Muscle layer of colon (tissue), 2 donors: Measurements from ENCODE around the gene KRTAP2-4.
"Not testable (repeated sequence)": the region's sequence is repeated elsewhere in the genome, so short reads cannot be mapped to it uniquely, and the experiment has no call there.

Experiments
- H3K27ac ChIP-seq: one replicate; pipeline ENCODE4 v1.7.0; 2013; ENCODE audit warnings: low read depth, mild to moderate bottlenecking, low read length, moderate library complexity
- H3K27me3 ChIP-seq, 2 donors: one replicate each; pipeline ENCODE4 v1.7.0; 2013; ENCODE audit warnings: low read length in 2 of 2, mild to moderate bottlenecking in 2 of 2; ENCODE audit not compliant: insufficient read depth in 2 of 2, control insufficient read depth in 1 of 2
- H3K36me3 ChIP-seq: one replicate; pipeline ENCODE4 v1.7.0; 2013; ENCODE audit warnings: mild to moderate bottlenecking, low read length; ENCODE audit not compliant: insufficient read depth
- H3K4me1 ChIP-seq: one replicate; pipeline ENCODE4 v1.7.0; 2013; ENCODE audit warnings: mild to moderate bottlenecking, low read length; ENCODE audit not compliant: insufficient read depth
- H3K4me3 ChIP-seq, 2 donors: one replicate each; pipeline ENCODE4 v1.7.0; 2013; ENCODE audit warnings: low read length in 2 of 2, low read depth in 1 of 2, mild to moderate bottlenecking in 1 of 2, moderate library complexity in 1 of 2
- H3K9ac ChIP-seq: one replicate; pipeline ENCODE4 v1.7.0; 2013; ENCODE audit warnings: low read length
- H3K9me3 ChIP-seq: one replicate; pipeline ENCODE4 v1.7.0; 2013; ENCODE audit warnings: mild to moderate bottlenecking, low read length
- donor health status: abdominal sarcoma.
- donor health status: Adenocarcinoma of cecum.

KRTAP2-4 gene

DNA sequence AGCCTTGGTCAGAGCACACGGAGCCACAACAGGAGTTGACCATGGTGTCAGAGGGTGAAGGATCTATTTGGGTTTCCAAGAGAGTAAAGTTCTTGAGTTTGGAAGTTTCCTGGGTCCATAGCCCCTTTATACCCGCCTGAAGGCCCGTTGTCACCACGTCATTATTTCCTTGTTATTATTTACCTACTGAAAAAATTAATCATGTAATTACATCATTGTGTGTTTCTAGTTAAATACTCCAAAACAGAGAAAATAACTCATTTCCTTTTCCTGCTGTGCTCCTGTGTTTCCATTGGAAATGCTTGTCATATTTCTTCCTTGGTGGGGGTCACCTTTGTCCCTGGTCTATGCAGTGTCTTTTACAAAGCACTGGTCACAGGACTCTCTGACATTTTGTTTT is 32.4 kb upstream of the KRTAP2-4 start, which contains the start of gene KRTAP4-8:
Gene KRTAP4-8, minus strand, starts transcription at position 101 of the 400 bp plus-strand sequence. Its CDS starts 58 bp downstream, at position 43.
- no peaks in the 10 kb centered on the region for H3K27me3 ChIP-seq
- no peak within 1 kb of the TSS for H3K27ac ChIP-seq
- no peaks in the 10 kb centered on the region for H3K9me3 ChIP-seq
- no peaks in the 10 kb centered on the region for H3K36me3 ChIP-seq
- H3K9ac ChIP-seq = no peak within 1 kb of the TSS
- H3K4me1 ChIP-seq = no peaks in the 10 kb centered on the region
- no peak within 1 kb of the TSS for H3K4me3 ChIP-seq

DNA sequence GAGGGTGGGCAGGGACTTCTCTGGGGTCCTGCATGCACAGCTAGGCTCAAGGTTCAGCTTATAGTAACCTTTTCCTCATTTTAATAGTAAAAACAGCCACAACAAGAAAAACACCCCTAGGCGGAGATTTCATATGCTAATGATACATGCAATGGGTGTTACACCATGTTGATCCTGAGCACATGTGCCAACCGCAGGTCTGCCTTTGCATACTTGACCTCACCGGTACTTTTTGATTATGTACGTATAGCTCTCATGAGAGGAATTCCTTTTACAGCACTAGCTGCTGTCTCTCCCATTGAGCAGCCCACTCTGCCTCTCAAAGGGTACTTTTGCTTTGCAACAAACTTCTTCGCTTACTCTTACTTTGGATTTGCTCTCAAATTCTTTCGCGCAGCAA is 30.4 kb upstream of the KRTAP2-4 start:
- no peaks in the 10 kb centered on the region for H3K36me3 ChIP-seq
- no peaks in the 10 kb centered on the region for H3K4me1 ChIP-seq
- H3K9me3 ChIP-seq = no peaks in the 10 kb centered on the region
- no peak overlapping the region for H3K9ac ChIP-seq
- H3K27me3 ChIP-seq = no peaks in the 10 kb centered on the region
- H3K27ac ChIP-seq = no peak overlapping the region
- H3K4me3 ChIP-seq = no peak overlapping the region

DNA sequence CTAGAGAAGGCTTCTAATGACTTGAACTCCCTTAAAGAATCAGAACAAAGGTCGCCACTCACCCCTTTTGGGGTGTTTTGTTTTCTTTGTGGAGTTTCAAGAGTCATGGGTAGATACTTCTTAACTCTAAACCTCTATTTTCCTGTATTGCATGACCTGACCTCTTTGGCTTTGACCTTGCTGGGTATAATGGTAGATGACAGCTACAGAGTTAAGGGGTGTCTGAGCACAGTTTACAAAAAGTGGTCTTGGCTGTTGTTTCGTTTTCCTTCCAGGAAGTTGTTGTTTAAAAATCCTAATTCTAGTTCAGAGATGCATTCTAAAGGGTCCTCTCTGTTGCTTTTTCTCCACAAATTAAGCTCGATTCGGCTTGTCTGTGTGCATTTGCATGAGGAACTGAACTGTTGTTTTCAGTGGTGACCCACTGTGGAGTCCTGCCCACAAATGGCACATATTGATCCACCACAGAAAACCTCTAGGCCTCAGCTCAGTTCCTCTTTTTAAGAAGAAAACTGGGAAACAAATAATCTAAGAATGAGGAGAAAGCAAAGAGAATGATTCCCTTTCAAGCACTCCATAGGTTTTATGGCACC is 23.2 kb upstream of the KRTAP2-4 start:
- H3K9me3 ChIP-seq, H3K36me3 ChIP-seq, H3K4me3 ChIP-seq, H3K27ac ChIP-seq, H3K9ac ChIP-seq, H3K27me3 ChIP-seq, H3K4me1 ChIP-seq: not testable (repeated sequence)

DNA sequence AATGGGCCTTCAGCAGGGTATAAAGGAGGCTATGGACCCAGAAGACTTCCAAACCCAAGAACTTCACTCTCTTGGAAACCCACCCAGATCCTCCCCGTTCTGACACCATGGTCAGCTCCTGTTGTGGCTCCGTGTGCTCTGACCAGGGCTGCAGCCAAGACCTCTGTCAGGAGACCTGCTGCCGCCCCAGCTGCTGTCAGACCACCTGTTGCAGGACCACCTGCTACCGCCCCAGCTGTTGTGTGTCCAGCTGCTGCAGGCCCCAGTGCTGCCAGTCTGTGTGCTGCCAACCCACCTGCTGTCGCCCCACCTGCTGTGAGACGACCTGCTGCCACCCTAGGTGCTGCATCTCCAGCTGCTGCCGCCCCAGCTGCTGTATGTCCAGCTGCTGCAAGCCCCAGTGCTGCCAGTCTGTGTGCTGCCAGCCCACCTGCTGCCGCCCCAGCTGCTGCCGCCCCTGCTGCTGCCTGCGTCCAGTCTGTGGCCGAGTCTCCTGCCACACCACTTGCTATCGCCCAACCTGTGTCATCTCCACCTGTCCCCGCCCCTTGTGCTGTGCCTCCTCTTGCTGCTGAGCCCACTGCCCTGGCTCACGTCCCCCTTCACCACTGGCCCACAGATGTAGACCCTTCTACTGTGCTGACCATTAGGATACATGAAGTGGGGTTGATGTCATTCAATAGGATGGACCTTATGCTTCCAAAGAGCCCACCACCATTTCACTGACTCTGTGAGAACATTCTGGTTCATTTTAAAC is 18.6 kb upstream of the KRTAP2-4 start, which contains the start of gene KRTAP4-7:
Gene KRTAP4-7, plus strand, starts transcription at position 51 of the 757 bp plus-strand sequence. Its CDS starts 57 bp downstream, at position 108.
- not testable (repeated sequence) for H3K9me3 ChIP-seq, H3K27me3 ChIP-seq, H3K9ac ChIP-seq, H3K4me1 ChIP-seq, H3K36me3 ChIP-seq, H3K27ac ChIP-seq, H3K4me3 ChIP-seq

DNA sequence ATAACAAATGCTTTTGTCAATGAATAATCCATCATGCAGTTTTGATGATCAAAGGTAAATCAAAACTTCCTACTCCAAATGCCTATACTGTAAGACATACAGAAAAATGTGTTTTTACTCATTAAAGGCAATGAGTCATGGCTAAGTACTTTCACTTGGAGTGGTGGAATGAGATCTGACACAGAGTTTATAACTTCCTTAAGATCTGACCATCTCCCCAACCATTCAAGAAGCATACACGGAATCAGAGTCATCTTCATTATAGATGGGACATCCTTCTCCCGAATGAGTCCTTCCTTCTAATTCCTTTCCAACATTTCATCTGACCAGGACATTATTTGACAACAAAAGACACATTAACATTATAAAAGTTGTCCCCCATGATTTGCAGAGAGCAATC is 17.7 kb upstream of the KRTAP2-4 start:
- H3K27ac ChIP-seq, H3K9ac ChIP-seq, H3K4me3 ChIP-seq, H3K36me3 ChIP-seq, H3K9me3 ChIP-seq, H3K4me1 ChIP-seq, H3K27me3 ChIP-seq: not testable (repeated sequence)

DNA sequence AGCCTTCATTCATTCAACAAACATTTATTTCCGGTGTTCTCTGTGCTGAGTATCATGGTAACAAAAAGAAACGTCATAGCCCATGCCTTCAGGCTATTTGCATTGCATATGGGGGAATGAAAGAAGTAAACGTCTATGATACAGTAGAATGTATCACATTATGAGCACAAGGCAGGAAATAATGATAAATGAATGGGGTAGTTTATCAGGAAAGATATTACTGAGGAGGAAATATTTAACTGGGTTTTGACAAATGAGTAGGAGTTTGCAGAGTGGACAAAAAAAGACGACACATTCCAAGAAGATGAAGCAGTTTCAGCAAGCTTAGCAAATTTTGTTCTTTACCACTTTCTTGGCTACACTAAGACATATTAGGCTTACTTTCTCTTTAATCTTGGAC is 16.9 kb upstream of the KRTAP2-4 start:
- H3K4me3 ChIP-seq = no peak overlapping the region
- H3K36me3 ChIP-seq = no peaks in the 10 kb centered on the region
- H3K27me3 ChIP-seq = no peaks in the 10 kb centered on the region
- no peaks in the 10 kb centered on the region for H3K4me1 ChIP-seq
- no peak overlapping the region for H3K27ac ChIP-seq
- H3K9me3 ChIP-seq = no peaks in the 10 kb centered on the region
- no peak overlapping the region for H3K9ac ChIP-seq

DNA sequence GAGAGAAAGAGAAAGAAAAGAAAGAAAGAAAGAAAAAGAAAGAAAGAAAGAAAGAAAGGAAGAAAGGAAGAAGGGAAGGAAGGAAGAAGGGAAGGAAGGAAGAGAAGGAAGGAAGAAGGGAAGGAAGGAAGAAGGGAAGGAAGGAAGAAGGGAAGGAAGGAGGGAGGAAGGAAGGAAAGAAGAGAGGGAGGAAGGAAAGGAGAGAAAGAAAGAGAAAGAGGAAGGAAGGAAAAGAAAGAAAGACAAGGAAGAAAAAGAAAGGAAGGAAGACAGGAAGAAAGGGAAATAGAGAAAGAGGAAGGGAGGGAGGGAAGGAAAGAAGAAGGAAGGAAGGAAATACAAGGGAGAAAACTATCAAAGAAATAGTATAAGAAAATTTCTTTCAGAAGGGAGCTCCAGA is 11.1 kb upstream of the KRTAP2-4 start:
- Histone ChIP-seq H3K4me3 (no peak overlapping the region), H3K9ac (no peak overlapping the region), H3K4me1 (no peaks in the 10 kb centered on the region), H3K36me3 (no peaks in the 10 kb centered on the region), H3K27ac (no peak overlapping the region), H3K9me3 (no peaks in the 10 kb centered on the region), H3K27me3 (no peaks in the 10 kb centered on the region)

DNA sequence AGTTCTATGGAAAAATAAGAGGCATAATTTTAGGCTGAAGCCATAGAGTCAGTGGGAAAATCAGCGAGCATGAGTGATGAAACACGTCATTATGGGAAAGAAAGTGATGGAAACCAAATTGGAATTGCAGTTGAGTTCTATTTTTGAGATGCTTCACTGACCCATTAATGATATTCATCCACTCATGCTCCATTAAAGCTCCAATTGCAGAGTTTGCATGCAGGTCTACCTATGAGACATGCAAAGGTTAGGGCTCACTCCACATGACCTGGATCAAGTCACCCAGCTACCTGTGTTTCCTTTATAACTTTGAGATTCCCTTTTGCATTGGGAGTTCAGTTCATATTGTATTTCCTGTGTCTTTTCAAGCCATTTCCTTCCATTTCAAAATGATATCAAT is 8.0 kb upstream of the KRTAP2-4 start:
- Histone ChIP-seq H3K36me3 (no peaks in the 10 kb centered on the region), H3K27me3 (no peaks in the 10 kb centered on the region), H3K4me3 (no peak overlapping the region), H3K4me1 (no peaks in the 10 kb centered on the region), H3K27ac (no peak overlapping the region), H3K9me3 (no peaks in the 10 kb centered on the region), H3K9ac (no peak overlapping the region)

DNA sequence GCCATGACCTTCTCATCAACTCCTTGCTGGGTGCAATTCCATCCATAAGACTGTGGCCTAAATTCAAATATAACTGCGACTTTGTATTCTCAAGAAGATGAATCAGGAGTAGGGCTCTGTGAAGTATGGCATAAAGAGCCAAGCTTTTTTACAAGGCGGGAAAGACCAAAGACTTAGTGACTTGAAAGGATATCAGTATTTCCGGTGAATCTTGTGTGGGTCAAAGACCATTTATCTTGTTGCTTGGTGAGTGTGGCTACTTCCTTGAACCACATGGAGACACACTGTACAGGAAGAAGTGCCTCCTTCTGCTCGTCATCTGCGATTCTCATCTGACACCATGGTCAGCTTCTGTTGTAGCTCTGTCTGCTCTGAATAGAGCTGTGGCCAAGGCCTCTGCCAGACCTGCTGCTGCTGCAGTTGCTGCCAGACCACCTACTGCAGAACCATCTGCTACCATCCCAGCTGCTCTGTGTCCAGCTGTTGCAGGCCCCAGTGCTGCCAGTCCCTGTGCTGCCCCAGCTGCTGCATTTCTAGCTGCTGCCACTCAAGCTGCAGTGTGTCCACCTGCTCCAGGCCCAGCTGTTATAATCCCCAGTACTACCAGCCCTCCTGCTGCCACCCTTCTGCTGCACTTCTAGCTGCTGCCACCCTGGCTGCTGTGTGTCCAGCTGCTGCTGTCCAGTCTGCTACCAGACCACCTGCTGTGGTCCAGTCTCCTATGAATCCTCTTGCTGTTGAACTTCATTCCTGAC is 6.1 kb upstream of the KRTAP2-4 start:
- Histone ChIP-seq H3K9ac (no peak overlapping the region), H3K9me3 (no peaks in the 10 kb centered on the region), H3K36me3 (no peaks in the 10 kb centered on the region), H3K4me1 (no peaks in the 10 kb centered on the region), H3K27me3 (no peaks in the 10 kb centered on the region), H3K27ac (no peak overlapping the region), H3K4me3 (no peak overlapping the region)

DNA sequence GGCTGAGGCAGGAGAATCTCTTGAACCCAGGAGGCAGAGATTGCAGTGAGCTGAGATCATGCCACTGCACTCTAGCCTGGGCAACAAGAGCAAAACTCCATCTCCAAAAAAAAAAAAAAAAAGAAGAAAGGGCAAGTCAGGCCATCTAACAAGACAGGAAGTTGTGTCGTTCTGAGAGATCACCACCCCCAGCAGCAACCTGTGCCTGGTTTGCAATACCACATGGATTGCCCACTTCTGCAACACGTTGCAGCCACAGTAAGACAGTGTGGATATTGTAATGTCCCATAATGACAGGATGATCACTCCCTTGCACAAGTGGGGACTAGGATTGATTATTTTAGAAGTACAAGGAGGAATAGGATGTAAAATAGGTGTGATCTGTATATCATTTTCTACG is 3.4 kb upstream of the KRTAP2-4 start:
- Histone ChIP-seq H3K4me1 (no peaks in the 10 kb centered on the region), H3K36me3 (no peaks in the 10 kb centered on the region), H3K4me3 (no peak overlapping the region), H3K27ac (no peak overlapping the region), H3K9ac (no peak overlapping the region), H3K9me3 (no peaks in the 10 kb centered on the region), H3K27me3 (no peaks in the 10 kb centered on the region)

DNA sequence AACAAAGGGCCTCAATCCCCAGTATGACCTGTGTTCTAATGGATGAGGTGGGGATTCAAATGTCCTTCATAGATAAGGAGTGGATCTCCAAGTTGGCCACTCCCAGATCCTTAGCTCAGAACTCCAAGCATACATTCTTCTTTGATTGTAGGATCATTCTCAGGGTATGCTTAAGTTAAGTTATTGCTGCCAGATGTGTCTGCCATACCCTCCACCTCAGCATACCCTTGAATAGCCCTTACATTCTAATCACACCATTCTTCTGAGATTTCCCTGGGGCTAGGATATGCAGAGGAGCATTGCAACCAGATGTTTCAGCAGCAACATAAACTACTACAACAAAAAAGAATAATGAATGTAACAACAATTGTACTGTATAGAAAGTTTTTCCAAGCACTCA is 1.6 kb upstream of the KRTAP2-4 start:
- Histone ChIP-seq H3K36me3 (no peaks in the 10 kb centered on the region), H3K27me3 (no peaks in the 10 kb centered on the region), H3K9ac (no peak overlapping the region), H3K9me3 (no peaks in the 10 kb centered on the region), H3K27ac (no peak overlapping the region), H3K4me1 (no peaks in the 10 kb centered on the region), H3K4me3 (no peak overlapping the region)
